UCSD-AML1 (cell line): ENCODE data around the gene TSPOAP1.
A peak's percentile ranks its signal among the peaks of the same experiment; 100 is the strongest.

ENCODE experiments used
- DNase-seq: peaks from one replicate; lab custom pipeline; 2025; ENCODE audit not compliant: unreplicated experiment; lab: John Stamatoyannopoulos, UW

TSPOAP1 gene

GRCh38 chr17:58330997-58331814 is 2.6 kb upstream of the TSPOAP1 start:
- DNase-seq: peak; percentile 76

GRCh38 chr17:58330538-58330996 is 2.0 kb upstream of the TSPOAP1 start:
- no peak for DNase-seq

GRCh38 chr17:58329810-58330537 is 1.4 kb upstream of the TSPOAP1 start:
- no peak for DNase-seq

- DNase-seq: peak; percentile 91
Measured at GRCh38 chr17:58329035-58329809, 627 bp upstream of the TSPOAP1 start.

- no peak for DNase-seq
Measured at GRCh38 chr17:58327363-58328194, 1.0 kb downstream of the TSPOAP1 start.

GRCh38 chr17:58326609-58327362 is 1.8 kb downstream of the TSPOAP1 start:
- DNase-seq: no peak

GRCh38 chr17:58325976-58326468 is 2.6 kb downstream of the TSPOAP1 start:
- no peak for DNase-seq

- no peak for DNase-seq
Measured at GRCh38 chr17:58325289-58325726, 3.3 kb downstream of the TSPOAP1 start.

- no peak for DNase-seq
Measured at GRCh38 chr17:58324409-58325288, 3.9 kb downstream of the TSPOAP1 start.

GRCh38 chr17:58324056-58324408 is 4.6 kb downstream of the TSPOAP1 start:
- no peak for DNase-seq

GRCh38 chr17:58323366-58324055 is 5.1 kb downstream of the TSPOAP1 start:
- no peak for DNase-seq

- DNase-seq: no peak
Measured at GRCh38 chr17:58322581-58323185, 5.9 kb downstream of the TSPOAP1 start.

GRCh38 chr17:58321571-58322525 is 6.7 kb downstream of the TSPOAP1 start:
- no peak for DNase-seq

GRCh38 chr17:58320570-58321323 is 7.8 kb downstream of the TSPOAP1 start:
- no peak for DNase-seq

GRCh38 chr17:58320163-58320558 is 8.4 kb downstream of the TSPOAP1 start:
- no peak for DNase-seq
